CD4-positive, alpha-beta T cell (primary cell): Measurements from ENCODE around the gene ANGPTL2. TPM values are rescaled to one million over a fixed set of nuclear protein-coding genes. Genes with fewer than 3 reads are reported as not detected.

Source experiments
- ATAC-seq: fragments of 200-7000 bp; cut with Tn5 transposase; one replicate; pipeline ENCODE4 v1.10.0; 2022; ENCODE audit warnings: mild to moderate bottlenecking; ENCODE audit not compliant: poor library complexity
- CTCF ChIA-PET: fragments of 350-600 bp; sonication (Branson Sonifier 250); formaldehyde crosslinking; loops from one replicate; lab custom pipeline; 2021; ENCODE audit warnings: antibody characterized with exemption, inconsistent platforms; lab: Charles Lee
- POLR2A ChIA-PET: fragments of 350-600 bp; sonication (Branson Sonifier 250); formaldehyde crosslinking; loops from one replicate; lab custom pipeline; 2021; ENCODE audit warnings: antibody characterized with exemption, inconsistent platforms; lab: Charles Lee
- DNase-seq, 14 experiments: peaks; one replicate each; pipeline ENCODE4 v3.0.0-alpha.2; 2013 to 2020; ENCODE audit warnings: mixed read lengths in 2 of 14
- H3K27ac ChIP-seq, 2 donors: one replicate each; pipeline versions ENCODE4 v1.5.1 to v1.7.0; 2013; ENCODE audit warnings: low read length in 2 of 2, low read depth in 1 of 2, mild to moderate bottlenecking in 1 of 2
- H3K27me3 ChIP-seq, 2 experiments: 1 replicate in 1 of 2; 2 replicates in 1 of 2; pipeline versions ENCODE4 v1.6.1 to v1.7.0; 2013; ENCODE audit warnings: low read length in 2 of 2, control low read depth in 1 of 2, mild to moderate bottlenecking in 1 of 2, moderate library complexity in 1 of 2; ENCODE audit not compliant: insufficient read depth in 2 of 2, control insufficient read depth in 1 of 2
- H3K36me3 ChIP-seq: one replicate; pipeline ENCODE4 v1.6.1; 2013; ENCODE audit warnings: low read length, control low read depth; ENCODE audit not compliant: insufficient read depth
- H3K4me1 ChIP-seq: one replicate; pipeline ENCODE4 v1.6.1; 2013; ENCODE audit warnings: low read length, control low read depth; ENCODE audit not compliant: insufficient read depth
- H3K4me3 ChIP-seq: one replicate; pipeline ENCODE4 v1.5.1; 2013; ENCODE audit warnings: mild to moderate bottlenecking, low read length, moderate library complexity
- H3K9me3 ChIP-seq, 2 experiments: 1 replicate in 1 of 2; 2 replicates in 1 of 2; pipeline versions ENCODE4 v1.6.1 to v1.7.0; 2013; ENCODE audit warnings: low read length in 2 of 2, mild to moderate bottlenecking in 2 of 2, control low read depth in 1 of 2, moderate library complexity in 1 of 2; ENCODE audit not compliant: control insufficient read depth in 1 of 2, insufficient read depth in 1 of 2
- H3K27ac Mint-ChIP-seq: one replicate; pipeline ENCODE4 v1.8.0; 2020; ENCODE audit warnings: mixed read lengths
- H3K27me3 Mint-ChIP-seq: one replicate; pipeline ENCODE4 v1.8.0; 2021; ENCODE audit warnings: mixed read lengths
- H3K36me3 Mint-ChIP-seq: one replicate; pipeline ENCODE4 v1.8.0; 2021; ENCODE audit warnings: low read depth, mixed read lengths
- H3K4me1 Mint-ChIP-seq: one replicate; pipeline ENCODE4 v1.8.0; 2021; ENCODE audit warnings: low read depth, mixed read lengths
- H3K4me3 Mint-ChIP-seq: one replicate; pipeline ENCODE4 v1.8.0; 2020; ENCODE audit warnings: mild to moderate bottlenecking, mixed read lengths
- H3K9me3 Mint-ChIP-seq: one replicate; pipeline ENCODE4 v1.8.0; 2020; ENCODE audit warnings: mixed read lengths
- intact Hi-C, 2 experiments: fragments of 100-400 bp; cut with DNase I in 1 of 2; cut with micrococcal nuclease in 1 of 2; formaldehyde crosslinking; loops; one replicate each; pipeline versions ENCODE4 v1.15.1 to v1.9.0; 2023 to 2025; cut with DNase I, micrococcal nuclease
- total RNA-seq, 174 experiments: library from RNA in 2 of 174; stranded (reverse) in 2 of 174; gene quantifications; one replicate each; pipeline ENCODE4 v1.2.3 and lab custom pipeline; 2021 to 2026
- TF ChIP-seq, protein P1 (sequence below): fragments of 200-600 bp; IDR thresholded peaks from one replicate; pipeline ENCODE4 v1.8.0; 2022; ENCODE audit warnings: antibody characterized with exemption, mild to moderate bottlenecking

ANGPTL2 gene
- total RNA-seq, 2 experiments from 2014 or later = not detected

DNA sequence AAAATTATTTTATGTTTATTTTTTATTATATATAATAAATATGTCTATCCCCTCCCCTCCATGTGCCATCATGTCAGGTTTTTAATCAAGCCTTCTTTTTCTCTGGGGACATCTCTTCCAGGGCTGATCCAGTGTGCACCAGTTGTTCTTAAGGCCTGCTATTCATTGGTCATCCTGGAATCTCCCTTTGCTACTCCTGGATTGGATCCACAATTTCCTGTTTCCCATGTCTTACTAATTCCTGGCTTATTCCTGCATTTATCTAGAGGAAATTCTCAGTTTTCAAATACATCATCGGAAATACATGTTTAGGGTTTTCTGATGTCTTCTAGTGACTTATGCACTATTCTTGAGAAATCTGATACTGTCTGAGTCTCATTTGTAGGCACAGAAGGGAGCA is 56.8 kb downstream of the ANGPTL2 start:
- Histone ChIP-seq H3K27ac (no peak overlapping the region), H3K9me3 (no peaks in the 10 kb centered on the region), H3K4me1 (no peaks in the 10 kb centered on the region), H3K27me3 (no peaks in the 10 kb centered on the region), H3K4me3 (no peak overlapping the region), H3K36me3 (peaks cover 4% of the 10 kb centered on the region)
- no peak for DNase-seq
- TF ChIP-seq, protein P1, sequence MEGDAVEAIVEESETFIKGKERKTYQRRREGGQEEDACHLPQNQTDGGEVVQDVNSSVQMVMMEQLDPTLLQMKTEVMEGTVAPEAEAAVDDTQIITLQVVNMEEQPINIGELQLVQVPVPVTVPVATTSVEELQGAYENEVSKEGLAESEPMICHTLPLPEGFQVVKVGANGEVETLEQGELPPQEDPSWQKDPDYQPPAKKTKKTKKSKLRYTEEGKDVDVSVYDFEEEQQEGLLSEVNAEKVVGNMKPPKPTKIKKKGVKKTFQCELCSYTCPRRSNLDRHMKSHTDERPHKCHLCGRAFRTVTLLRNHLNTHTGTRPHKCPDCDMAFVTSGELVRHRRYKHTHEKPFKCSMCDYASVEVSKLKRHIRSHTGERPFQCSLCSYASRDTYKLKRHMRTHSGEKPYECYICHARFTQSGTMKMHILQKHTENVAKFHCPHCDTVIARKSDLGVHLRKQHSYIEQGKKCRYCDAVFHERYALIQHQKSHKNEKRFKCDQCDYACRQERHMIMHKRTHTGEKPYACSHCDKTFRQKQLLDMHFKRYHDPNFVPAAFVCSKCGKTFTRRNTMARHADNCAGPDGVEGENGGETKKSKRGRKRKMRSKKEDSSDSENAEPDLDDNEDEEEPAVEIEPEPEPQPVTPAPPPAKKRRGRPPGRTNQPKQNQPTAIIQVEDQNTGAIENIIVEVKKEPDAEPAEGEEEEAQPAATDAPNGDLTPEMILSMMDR = no peak
- H3K36me3 Mint-ChIP-seq = peaks cover 4% of the 10 kb centered on the region
- no peaks in the 10 kb centered on the region for H3K9me3 Mint-ChIP-seq
- ATAC-seq = no peak
- no peaks in the 10 kb centered on the region for H3K4me1 Mint-ChIP-seq
- ChIA-PET CTCF (no interaction called here), POLR2A (no interaction called here)
- intact Hi-C loops = no loop called here
- no peaks in the 10 kb centered on the region for H3K27me3 Mint-ChIP-seq
- H3K4me3 Mint-ChIP-seq = no peak overlapping the region
- no peak overlapping the region for H3K27ac Mint-ChIP-seq

DNA sequence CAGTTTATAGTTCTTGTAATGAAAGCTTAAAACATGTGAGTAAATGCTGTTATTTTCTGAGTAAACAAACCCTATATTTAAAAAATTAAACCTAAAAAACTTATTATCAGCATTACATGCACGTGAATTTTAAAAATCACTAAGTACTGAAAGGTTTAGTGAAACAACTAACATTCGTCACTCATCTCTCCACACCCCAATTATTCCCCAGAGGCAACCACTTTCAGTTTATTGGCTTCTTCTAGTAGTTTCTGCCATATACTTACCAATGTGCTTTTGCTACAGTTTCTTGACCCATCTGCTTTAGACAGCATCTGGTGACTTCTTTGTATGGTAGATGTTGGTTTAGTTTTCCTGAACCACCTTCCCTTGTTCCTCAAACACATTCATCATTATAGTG is 58.1 kb downstream of the ANGPTL2 start:
- CTCF ChIA-PET = no interaction called here
- Mint-ChIP-seq H3K36me3 (no peaks in the 10 kb centered on the region), H3K27me3 (no peaks in the 10 kb centered on the region), H3K4me1 (no peaks in the 10 kb centered on the region), H3K9me3 (no peaks in the 10 kb centered on the region), H3K27ac (no peak overlapping the region), H3K4me3 (no peak overlapping the region)
- intact Hi-C loops = no loop called here
- Histone ChIP-seq H3K36me3 (peaks cover 4% of the 10 kb centered on the region), H3K4me1 (no peaks in the 10 kb centered on the region), H3K4me3 (no peak overlapping the region), H3K27me3 (no peaks in the 10 kb centered on the region), H3K9me3 (no peaks in the 10 kb centered on the region), H3K27ac (no peak overlapping the region)
- DNase-seq (no peak), ATAC-seq (no peak)
- TF ChIP-seq, protein P1 = no peak
- POLR2A ChIA-PET = no interaction called here

DNA sequence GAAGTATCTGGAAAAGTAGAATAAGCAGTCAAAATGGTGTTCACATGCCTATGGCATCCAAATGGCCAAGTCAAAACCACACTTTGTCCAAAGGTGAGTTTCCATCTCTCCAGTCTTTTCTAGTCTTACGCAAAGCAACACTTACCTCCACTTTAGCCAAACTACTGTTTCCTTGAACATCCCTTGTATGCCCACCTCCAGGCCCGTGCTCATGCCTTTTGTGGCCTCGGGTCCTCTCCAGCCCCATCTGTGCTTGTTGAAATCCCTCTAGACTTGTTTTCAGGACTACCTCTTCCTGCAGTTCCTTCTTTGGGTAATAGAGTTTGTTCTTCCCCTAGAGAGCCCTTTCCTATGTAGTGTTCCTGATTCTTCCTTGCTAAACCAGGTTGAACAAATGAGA is 61.0 kb downstream of the ANGPTL2 start:
- Mint-ChIP-seq H3K27ac (no peak overlapping the region), H3K36me3 (no peaks in the 10 kb centered on the region), H3K4me3 (no peak overlapping the region), H3K9me3 (no peaks in the 10 kb centered on the region), H3K27me3 (no peaks in the 10 kb centered on the region), H3K4me1 (no peaks in the 10 kb centered on the region)
- intact Hi-C loops = no loop called here
- Histone ChIP-seq H3K4me1 (no peaks in the 10 kb centered on the region), H3K27me3 (no peaks in the 10 kb centered on the region), H3K27ac (no peak overlapping the region), H3K9me3 (no peaks in the 10 kb centered on the region), H3K36me3 (peaks cover 4% of the 10 kb centered on the region), H3K4me3 (no peak overlapping the region)
- POLR2A ChIA-PET = no interaction called here
- no peak for ATAC-seq
- TF ChIP-seq, protein P1 = no peak
- CTCF ChIA-PET = no interaction called here
- no peak for DNase-seq
